A673 (cell line): ENCODE data around the gene TBC1D25. TPM values are rescaled to one million over a fixed set of nuclear protein-coding genes. Genes with fewer than 3 reads are reported as not detected.

Experiments
- BruUV-seq: library from RNA; stranded (reverse); fragments of 400-500 nt; replicated peaks from 2 replicates; lab custom pipeline; 2021; lab: Mats Ljungman, UMichigan
- CTCF ChIA-PET: fragments of 300-600 bp; sonication (Branson Sonifier 250); formaldehyde crosslinking; loops from one replicate; lab custom pipeline; 2022; ENCODE audit warnings: antibody characterized with exemption; lab: Charles Lee
- POLR2A ChIA-PET: fragments of 300-600 bp; sonication (Branson Sonifier 250); formaldehyde crosslinking; loops from one replicate; lab custom pipeline; 2022; ENCODE audit warnings: antibody characterized with exemption; ENCODE audit not compliant: low non-redundant PET; lab: Charles Lee
- DNase-seq: peaks from one replicate; pipeline ENCODE4 v3.0.0-alpha.2; 2015; ENCODE audit warnings: low spot score
- H3K27ac ChIP-seq: fragments of 200-600 bp; sonication (generic); 2 replicates; pipeline ENCODE4 v1.5.1; 2016; ENCODE audit warnings: mixed run types, low read depth, mild to moderate bottlenecking, mixed read lengths, antibody characterized with exemption, low read length; ENCODE audit not compliant: poor library complexity, severe bottlenecking
- H3K27me3 ChIP-seq: fragments of 200-600 bp; sonication (generic); replicated peaks from 2 replicates; pipeline ENCODE4 v1.6.1; 2017; ENCODE audit warnings: mixed run types, low read depth, mild to moderate bottlenecking, mixed read lengths, antibody characterized with exemption, low read length; ENCODE audit not compliant: insufficient read depth, poor library complexity
- H3K36me3 ChIP-seq: fragments of 200-600 bp; sonication (generic); 2 replicates; pipeline ENCODE4 v1.6.1; 2016; ENCODE audit warnings: mixed run types, mild to moderate bottlenecking, mixed read lengths, antibody characterized with exemption, low read length; ENCODE audit not compliant: insufficient read depth, poor library complexity, severe bottlenecking
- H3K4me1 ChIP-seq: fragments of 200-600 bp; sonication (generic); 2 replicates; pipeline ENCODE4 v1.6.1; 2017; ENCODE audit warnings: mixed run types, mild to moderate bottlenecking, mixed read lengths, antibody characterized with exemption, low read length; ENCODE audit not compliant: insufficient read depth, poor library complexity, severe bottlenecking
- H3K4me3 ChIP-seq: fragments of 200-600 bp; sonication (generic); 2 replicates; pipeline ENCODE4 v1.5.1; 2016; ENCODE audit warnings: low read depth, mixed run types, mild to moderate bottlenecking, mixed read lengths, low read length; ENCODE audit not compliant: poor library complexity, severe bottlenecking
- H3K9me3 ChIP-seq: fragments of 200-600 bp; sonication (generic); 2 replicates; pipeline ENCODE4 v1.6.1; 2016; ENCODE audit warnings: mixed run types, low read depth, mild to moderate bottlenecking, mixed read lengths, antibody characterized with exemption, low read length; ENCODE audit not compliant: poor library complexity, severe bottlenecking
- CTCF ChIP-seq: fragments of 300-800, 200-600 bp; sonication (generic); conservative IDR thresholded peaks from 2 replicates; pipeline ENCODE4 v1.5.1; 2017; ENCODE audit warnings: low read depth, mild to moderate bottlenecking, antibody characterized with exemption, low read length, moderate library complexity, mixed read lengths
- EZH2 ChIP-seq: fragments of 200-600 bp; sonication (generic); IDR thresholded peaks from 2 replicates; pipeline ENCODE4 v1.6.1; 2017; ENCODE audit warnings: borderline replicate concordance, low read depth, mild to moderate bottlenecking, mixed read lengths, antibody characterized with exemption, low read length; ENCODE audit not compliant: poor library complexity, severe bottlenecking
- intact Hi-C: fragments of 100-400 bp; cut with micrococcal nuclease; formaldehyde crosslinking; loops from one replicate; pipeline ENCODE4 v1.10.0; 2022; ENCODE audit not compliant: unreplicated experiment
- total RNA-seq: library from RNA; stranded (reverse); gene quantifications from 2 replicates; pipeline ENCODE4 v1.2.3, GENCODE V29; 2021

TBC1D25 gene
- total RNA-seq, 1 experiment from 2014 or later = 10.8 TPM

- ChIA-PET POLR2A (no interaction called here), CTCF (interaction anchor here (0.6 kb wide), 1 partner anchor 10 kb away, joined by 3 read pairs; no protein-coding TSS in a partner anchor)
- TF ChIP-seq EZH2 (no peak), CTCF (no peak)
- no TSS peak for BruUV-seq
- peak; percentile 57 for DNase-seq
- H3K4me3 ChIP-seq = peak overlapping the region; percentile 71
- peak overlapping the region; percentile 70 for H3K27ac ChIP-seq
- H3K9me3 ChIP-seq = no peaks in the 10 kb centered on the region
- intact Hi-C loops = no loop called here
- H3K36me3 ChIP-seq = no peaks in the 10 kb centered on the region
- H3K27me3 ChIP-seq = no peaks in the 10 kb centered on the region
- H3K4me1 ChIP-seq = no peaks in the 10 kb centered on the region
Measured at GRCh38 chrX:48540028-48540375, 488 bp downstream of the TBC1D25 start.

GRCh38 chrX:48540480-48540879 is 966 bp downstream of the TBC1D25 start:
- ChIA-PET CTCF (no interaction called here), POLR2A (interaction anchor here (0.5 kb wide), 1 partner anchor 26 kb away, joined by 3 read pairs; no protein-coding TSS in a partner anchor)
- TSS peak; percentile 42 for BruUV-seq

GRCh38 chrX:48541140-48541814 is 1.8 kb downstream of the TBC1D25 start:
- Histone ChIP-seq H3K4me3 (no peak overlapping the region), H3K9me3 (no peaks in the 10 kb centered on the region), H3K27me3 (no peaks in the 10 kb centered on the region), H3K4me1 (no peaks in the 10 kb centered on the region), H3K36me3 (no peaks in the 10 kb centered on the region), H3K27ac (no peak overlapping the region)
- no peak for DNase-seq
- BruUV-seq = no TSS peak
- intact Hi-C loops = no loop called here
- CTCF ChIA-PET = no interaction called here
- TF ChIP-seq CTCF (no peak), EZH2 (no peak)
- POLR2A ChIA-PET = interaction anchor here (0.5 kb wide), 1 partner anchor 25 kb away, joined by 3 read pairs; no protein-coding TSS in a partner anchor

More at GRCh38 chrX:48540480-48540879, 966 bp downstream of the TBC1D25 start:
- Histone ChIP-seq H3K27me3 (no peaks in the 10 kb centered on the region), H3K36me3 (no peaks in the 10 kb centered on the region), H3K9me3 (no peaks in the 10 kb centered on the region), H3K27ac (no peak overlapping the region), H3K4me3 (peak overlapping the region; percentile 71), H3K4me1 (no peaks in the 10 kb centered on the region)
- intact Hi-C loops = no loop called here
- no peak for DNase-seq
- no peak for TF ChIP-seq EZH2
- TF ChIP-seq CTCF = no peak
